ENCODE measurements around the gene PRELP. TPM values are rescaled to one million over a fixed set of nuclear protein-coding genes. Genes with fewer than 3 reads are reported as not detected.

PRELP gene
- total RNA-seq, 1 experiment from 2014 or later: 0.07 TPM

DNA sequence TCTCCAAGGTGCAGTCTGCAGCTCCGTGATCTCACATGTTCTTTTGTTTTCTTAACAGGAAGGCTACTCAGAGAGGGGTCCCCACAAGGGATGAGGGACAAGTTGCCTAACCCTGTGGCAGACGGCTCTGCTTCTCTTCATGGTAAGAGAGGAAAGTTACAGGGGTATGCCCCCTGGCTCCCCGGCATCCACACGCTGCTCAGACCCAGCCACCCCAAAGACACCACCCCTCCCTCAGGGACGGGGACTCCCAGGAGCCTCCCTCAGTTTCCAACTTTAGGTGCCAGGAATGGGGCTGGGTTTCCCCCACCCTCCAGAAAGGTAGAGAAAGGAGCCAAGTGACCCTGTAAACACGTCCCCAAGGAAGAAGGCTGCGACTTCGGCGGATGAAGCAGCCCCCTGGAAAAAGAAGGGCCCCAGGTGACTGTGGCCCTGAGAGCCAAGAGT is 38.0 kb downstream of the PRELP start:
- Histone ChIP-seq H3K79me1 (ENCODE audit: insufficient read depth, low read depth, low read length, poor library complexity, severe bottlenecking) (no peaks in the 10 kb centered on the region), H3K23me2 (ENCODE audit: insufficient read length, low read depth, low read length, poor library complexity, severe bottlenecking) (peaks cover 7% of the 10 kb centered on the region), H2BK5ac (ENCODE audit: insufficient read length, low read length) (no peak overlapping the region), H4K5ac (ENCODE audit: insufficient read length, low read depth, low read length) (no peak overlapping the region), H2AFZ (ENCODE audit: low read length) (no peak overlapping the region), H2BK15ac (ENCODE audit: low read depth, low read length) (no peak overlapping the region), H3K23ac (ENCODE audit: insufficient read length, low read depth, low read length) (no peak overlapping the region), H3K4ac (ENCODE audit: low read depth, low read length) (no peak overlapping the region), H3K9me3 (ENCODE audit: control insufficient read depth, low read depth, low read length) (no peaks in the 10 kb centered on the region), H2AK5ac (ENCODE audit: insufficient read length, low read length) (no peak overlapping the region), H2BK20ac (ENCODE audit: low read depth, low read length, poor library complexity, severe bottlenecking) (no peak overlapping the region), H3K4me1 (ENCODE audit: insufficient read depth, low read length) (peaks cover 11% of the 10 kb centered on the region), H3K9ac (ENCODE audit: extremely low read depth, insufficient read length, low read length) (no peak overlapping the region), H3K79me2 (ENCODE audit: insufficient read depth, low read length) (no peaks in the 10 kb centered on the region), H3K27ac (ENCODE audit: insufficient read length, low read depth, low read length) (no peak overlapping the region), H3T11ph (ENCODE audit: low read length) (no peak overlapping the region), H3K27me3 (ENCODE audit: insufficient read depth, low read length) (peaks cover 10% of the 10 kb centered on the region; the same call in 1 of the 2 replicates), H2BK120ac (ENCODE audit: low read depth, low read length, poor library complexity, severe bottlenecking) (no peak overlapping the region), H3K14ac (ENCODE audit: insufficient read depth, low read length) (no peak overlapping the region), H3K18ac (ENCODE audit: insufficient read length, low read depth, low read length) (no peak overlapping the region), H3K4me2 (ENCODE audit: insufficient read depth, insufficient read length, low read length) (peak overlapping the region; percentile 49), H3K56ac (ENCODE audit: insufficient read length, low read depth, low read length) (no peak overlapping the region), H4K91ac (ENCODE audit: insufficient read length, low read depth, low read length) (no peak overlapping the region), H2BK12ac (ENCODE audit: insufficient read length, low read depth, low read length) (no peak overlapping the region), H4K20me1 (ENCODE audit: control insufficient read depth, insufficient read depth, insufficient read length) (no peaks in the 10 kb centered on the region), H4K8ac (replicated peaks; ENCODE audit: insufficient read length, low read depth, low read length) (no peak overlapping the region)
- TF ChIP-seq CTCF (conservative IDR thresholded peaks at IDR 0.05): no peak
- peaks cover 70 to 71% of the 10 kb centered on the region in 2 experiments for H3K4me1 Mint-ChIP-seq
- no CpG with 5 or more reads among the region's 9 CpGs for WGBS (ENCODE audit: extremely low coverage, insufficient read length, low lambda C conversion rate)
- H3K27me3 Mint-ChIP-seq (ENCODE audit: low read depth): peaks cover 65% of the 10 kb centered on the region
- H3K4me3 Mint-ChIP-seq: peak overlapping the region; percentile 47 to 68; a peak in 4 of 5 replicates
- no peaks in the 10 kb centered on the region for H3K36me3 Mint-ChIP-seq (ENCODE audit: insufficient read depth in 1 of 3, low read depth in 3 of 3)
- no peak for DNase-seq
- peak overlapping the region in 1 of 3 experiments; percentile 25; a peak in 2 of 7 replicates for H3K27ac Mint-ChIP-seq
- H3K9me3 Mint-ChIP-seq: peaks cover 0 to 6% of the 10 kb centered on the region in 2 experiments; a peak in 2 of 5 replicates

Measured in H9 (cell line).